ENCODE results near the gene PSMB11.

DNA sequence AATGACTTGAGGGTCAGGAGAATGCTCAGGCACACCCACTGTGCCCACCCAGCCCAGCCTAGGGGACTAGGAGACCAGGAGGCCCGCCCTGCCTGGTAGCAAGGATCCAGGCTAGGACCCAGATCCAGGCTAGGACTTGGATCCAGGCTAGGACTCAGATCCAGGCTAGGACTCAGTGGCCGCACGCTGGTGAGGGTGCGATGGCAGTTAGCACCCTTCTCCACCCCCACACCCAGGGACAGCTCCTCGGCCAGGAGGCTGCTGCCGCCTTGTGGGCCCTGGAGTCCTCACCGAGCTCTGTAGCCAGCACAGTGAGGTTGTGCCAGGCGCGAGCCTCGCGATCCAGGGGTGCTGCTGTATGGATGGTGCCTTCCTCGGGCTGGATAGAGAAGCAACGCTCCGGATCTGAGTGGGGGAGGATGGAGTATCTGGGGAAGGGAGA lies 10.2 kb downstream of the PSMB11 start:
- TF ChIP-seq, protein P1, sequence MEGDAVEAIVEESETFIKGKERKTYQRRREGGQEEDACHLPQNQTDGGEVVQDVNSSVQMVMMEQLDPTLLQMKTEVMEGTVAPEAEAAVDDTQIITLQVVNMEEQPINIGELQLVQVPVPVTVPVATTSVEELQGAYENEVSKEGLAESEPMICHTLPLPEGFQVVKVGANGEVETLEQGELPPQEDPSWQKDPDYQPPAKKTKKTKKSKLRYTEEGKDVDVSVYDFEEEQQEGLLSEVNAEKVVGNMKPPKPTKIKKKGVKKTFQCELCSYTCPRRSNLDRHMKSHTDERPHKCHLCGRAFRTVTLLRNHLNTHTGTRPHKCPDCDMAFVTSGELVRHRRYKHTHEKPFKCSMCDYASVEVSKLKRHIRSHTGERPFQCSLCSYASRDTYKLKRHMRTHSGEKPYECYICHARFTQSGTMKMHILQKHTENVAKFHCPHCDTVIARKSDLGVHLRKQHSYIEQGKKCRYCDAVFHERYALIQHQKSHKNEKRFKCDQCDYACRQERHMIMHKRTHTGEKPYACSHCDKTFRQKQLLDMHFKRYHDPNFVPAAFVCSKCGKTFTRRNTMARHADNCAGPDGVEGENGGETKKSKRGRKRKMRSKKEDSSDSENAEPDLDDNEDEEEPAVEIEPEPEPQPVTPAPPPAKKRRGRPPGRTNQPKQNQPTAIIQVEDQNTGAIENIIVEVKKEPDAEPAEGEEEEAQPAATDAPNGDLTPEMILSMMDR (IDR thresholded peaks at IDR 0.05; ENCODE audit: low read length): peak; percentile 46
- no peak for TF ChIP-seq EZH2 (IDR thresholded peaks at IDR 0.05; ENCODE audit: borderline replicate concordance, low read length)

Data from OCI-LY1 (cell line).